Stimulated activated CD4-positive, alpha-beta T cell treated with anti-CD3 and anti-CD28 coated beads, Interleukin-15, amount 100 ng/mL, for 1 hour (primary cell): ENCODE measurements around the gene SLC28A3.

ENCODE experiments used
- DNase-seq, 2 donors: peaks; one replicate each; pipeline ENCODE4 v3.0.0-alpha.2; 2020; ENCODE audit warnings: low read depth in 1 of 2, low spot score in 1 of 2

The SLC28A3 gene

DNA sequence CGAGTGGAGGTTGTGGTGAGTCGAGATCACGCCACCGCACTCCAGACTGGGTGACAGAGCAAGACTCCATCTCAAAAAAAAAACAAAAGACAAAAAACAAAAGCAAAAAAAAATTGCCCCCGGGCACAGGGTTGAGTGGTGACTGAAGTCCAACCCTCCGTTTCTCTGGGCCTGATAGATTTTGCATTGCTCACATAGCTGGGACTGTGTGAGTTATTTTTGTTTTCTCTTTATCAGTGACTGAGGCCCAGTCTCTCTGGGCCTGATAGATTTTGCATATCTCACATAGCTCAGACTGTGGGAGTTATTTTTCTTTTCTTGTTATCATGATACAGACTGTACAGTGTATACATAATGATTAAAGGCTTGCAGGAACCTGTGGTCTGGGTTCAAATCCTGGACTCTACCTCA, 2.6 kb upstream of the SLC28A3 start:
- DNase-seq = no peak

DNA sequence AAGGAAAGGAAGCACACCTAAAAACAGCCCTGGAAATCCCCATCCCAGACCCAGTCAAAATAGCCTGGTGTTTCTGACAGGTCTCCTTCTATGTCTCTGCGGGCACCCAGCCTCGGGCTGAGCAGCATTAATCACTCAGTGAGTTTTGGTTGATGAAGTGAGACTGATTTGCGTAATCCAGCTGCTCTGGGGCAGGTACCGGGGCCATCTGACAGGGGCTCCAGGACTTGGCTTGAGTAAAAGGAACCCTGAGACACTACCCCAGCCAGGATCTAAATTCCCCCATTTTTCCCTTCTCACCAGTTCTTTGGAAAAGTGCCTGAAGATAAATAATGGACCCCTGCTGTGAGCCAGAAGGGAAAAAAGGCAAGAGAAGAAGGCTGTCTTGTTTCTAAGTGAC, 596 bp downstream of the SLC28A3 start:
- no peak for DNase-seq

DNA sequence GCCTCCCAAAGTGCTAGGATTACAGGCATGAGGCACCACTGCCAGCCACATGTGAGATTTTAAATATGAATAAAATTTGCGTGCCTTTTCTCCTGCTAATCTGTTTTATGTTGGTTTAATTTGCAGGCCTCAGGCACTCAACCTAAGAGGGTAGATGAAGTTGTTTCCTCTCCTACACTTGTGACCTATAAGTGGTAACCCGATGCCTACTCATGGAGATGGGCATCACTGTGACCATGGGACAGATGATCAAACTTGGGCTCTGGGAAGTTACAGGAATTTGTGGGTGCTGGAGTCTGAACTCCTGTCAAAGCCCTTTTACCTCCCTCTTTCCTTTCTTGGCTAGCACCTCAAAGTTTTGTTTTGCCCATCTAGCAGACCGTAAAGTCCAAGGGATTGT, 1.1 kb downstream of the SLC28A3 start:
- DNase-seq = no peak

DNA sequence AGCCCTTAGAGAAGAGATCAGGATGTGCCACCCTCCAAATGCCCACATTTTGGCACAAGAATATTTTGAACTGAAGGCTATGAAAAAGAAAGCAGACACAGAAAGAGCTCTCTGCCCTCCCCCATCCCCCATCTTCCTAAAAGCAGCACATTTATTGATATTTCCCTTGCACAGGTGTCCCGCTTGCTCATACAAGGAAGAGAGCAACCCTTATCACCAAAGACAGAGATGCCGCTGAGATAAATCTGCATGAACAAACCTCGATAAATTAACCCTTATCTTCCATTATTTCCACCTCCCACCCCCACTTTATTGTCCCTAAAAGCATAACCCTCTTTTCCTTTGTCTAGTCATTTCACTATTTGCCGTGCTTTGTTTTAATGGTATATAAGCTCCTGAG, 1.8 kb downstream of the SLC28A3 start:
- no peak for DNase-seq

DNA sequence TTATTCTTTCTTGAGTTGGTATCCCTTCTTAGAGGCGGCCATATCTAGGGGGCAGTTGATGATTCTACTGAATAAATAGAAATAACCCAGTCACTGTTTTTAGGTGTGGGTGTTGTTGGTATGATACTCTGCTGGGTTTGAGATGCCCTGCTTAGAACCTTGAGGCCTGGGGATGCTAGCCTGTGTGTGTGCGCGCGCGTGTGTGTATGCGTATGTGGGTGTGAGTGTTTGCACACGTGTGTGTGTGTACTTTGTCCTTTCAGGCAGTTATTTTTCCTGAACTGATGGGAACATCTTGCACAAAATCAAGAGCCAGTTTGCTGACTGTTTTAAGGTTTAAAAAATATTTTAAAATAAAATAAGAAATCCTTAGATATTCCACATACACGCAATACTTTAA, 3.3 kb downstream of the SLC28A3 start:
- no peak for DNase-seq

DNA sequence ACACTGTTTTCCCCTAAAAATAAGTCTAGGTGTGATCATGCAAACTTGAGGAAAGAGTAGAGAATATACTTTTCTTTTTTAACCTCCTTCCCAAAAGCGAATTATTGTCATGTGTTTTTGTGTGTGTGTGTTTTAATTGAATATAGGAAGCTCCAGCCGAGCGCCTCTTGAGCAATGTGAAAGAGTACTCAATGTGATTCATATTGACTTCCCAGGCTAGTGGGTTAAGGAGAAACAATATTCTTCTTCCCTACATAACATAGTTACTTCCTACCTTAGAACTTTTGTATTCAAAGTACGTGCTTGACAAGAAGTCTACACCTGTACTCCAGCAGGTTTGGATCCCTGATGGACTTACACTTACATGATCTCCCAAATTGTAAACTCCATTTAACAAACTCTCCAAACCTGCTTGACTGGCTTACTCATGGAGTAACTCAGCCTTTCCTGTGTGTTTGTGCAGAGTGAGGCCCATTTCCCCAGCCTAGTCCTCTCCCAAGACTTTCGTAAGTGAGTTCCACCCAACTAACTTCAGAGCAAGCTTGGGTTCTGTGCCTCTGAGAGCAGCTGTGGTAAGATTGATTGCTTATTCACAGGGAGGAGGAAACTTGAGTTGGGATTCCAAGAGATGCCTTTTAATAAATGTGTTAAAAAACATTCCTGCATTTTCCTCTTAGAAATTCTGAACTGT, 9.3 kb downstream of the SLC28A3 start:
- DNase-seq = no peak

DNA sequence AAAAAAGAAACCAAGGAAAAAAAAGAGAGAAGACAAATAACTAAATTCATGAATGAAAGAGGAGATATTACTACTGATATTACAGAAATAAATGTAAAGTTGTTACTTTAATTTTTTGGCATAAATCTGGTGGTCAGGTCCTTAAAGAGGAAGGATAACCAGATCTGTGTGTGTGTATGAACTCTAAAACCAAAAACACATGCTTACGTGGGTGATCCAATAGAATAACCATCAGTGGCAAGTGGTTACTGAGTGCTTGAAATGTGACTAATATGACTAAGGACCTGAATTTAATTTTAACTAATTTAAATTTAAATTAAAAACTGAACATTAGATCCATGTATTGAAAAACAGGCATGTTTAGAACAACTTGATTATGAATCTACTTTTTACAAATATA, 10.3 kb downstream of the SLC28A3 start:
- DNase-seq = no peak

DNA sequence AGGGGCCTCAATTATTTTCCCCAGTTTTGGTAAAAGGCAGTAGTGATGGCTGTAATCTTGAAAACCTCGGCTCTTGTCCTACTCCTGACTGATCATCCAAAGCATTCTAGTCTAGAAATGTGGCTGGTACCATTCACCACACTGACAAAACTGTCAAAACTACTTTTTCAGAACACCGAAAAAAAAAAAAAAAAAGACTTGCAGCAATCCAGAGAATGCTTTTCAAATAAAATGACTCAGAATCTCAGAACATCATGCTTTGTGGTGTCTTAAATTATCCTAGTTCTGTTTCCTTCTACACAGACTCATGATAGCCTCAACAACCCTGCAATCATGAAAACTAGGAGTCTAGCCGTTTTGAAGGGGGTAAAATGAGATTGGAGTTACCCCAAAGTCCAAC, 13.4 kb downstream of the SLC28A3 start:
- no peak for DNase-seq

DNA sequence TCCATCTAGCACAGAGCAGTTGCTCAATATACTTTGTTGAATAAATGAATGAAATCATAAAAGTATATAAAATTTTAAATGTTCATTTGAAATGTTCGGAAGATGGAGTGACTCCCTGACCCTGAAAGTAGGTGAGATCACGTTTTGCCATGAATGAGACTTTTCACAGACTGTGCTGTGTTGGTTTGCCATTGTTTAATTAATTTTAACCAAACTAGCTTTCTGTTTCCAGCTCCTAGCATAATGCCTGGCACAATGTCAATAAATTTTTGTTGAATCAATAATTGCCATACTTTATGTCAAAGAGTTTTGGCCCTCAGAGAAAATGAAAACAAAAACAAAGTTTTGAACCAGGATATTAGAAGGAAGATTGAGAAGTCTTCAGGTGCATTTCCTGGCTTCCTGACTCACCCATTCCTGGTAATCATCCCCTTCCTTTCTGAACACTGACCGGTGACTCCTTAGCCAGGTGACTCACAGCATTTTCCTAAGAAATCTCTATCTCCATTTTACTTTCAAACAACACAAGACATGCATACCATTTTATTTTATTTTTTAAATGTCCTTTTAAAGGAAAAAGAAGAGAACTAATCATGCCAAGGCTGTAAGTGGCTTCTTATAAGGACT, 15.1 kb downstream of the SLC28A3 start:
- no peak for DNase-seq

DNA sequence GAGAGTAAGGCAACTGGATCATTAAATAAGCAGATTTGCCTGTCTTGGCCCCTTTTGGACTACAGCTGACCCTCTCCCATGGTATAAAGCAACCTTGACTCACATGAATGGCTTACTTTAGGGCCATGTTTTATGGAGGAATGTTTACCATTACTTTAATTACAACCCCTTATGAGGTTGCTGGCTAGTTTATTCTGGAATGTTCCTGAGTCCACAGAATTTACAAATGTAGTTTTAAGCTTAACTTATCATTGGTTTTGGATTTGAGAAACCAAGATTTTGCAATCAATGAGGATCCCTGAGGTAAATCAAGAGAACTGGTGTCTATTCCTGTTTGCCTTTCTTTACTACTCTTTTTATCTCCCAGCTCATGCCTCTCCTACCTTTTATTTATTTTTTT, 15.7 kb downstream of the SLC28A3 start:
- no peak for DNase-seq

DNA sequence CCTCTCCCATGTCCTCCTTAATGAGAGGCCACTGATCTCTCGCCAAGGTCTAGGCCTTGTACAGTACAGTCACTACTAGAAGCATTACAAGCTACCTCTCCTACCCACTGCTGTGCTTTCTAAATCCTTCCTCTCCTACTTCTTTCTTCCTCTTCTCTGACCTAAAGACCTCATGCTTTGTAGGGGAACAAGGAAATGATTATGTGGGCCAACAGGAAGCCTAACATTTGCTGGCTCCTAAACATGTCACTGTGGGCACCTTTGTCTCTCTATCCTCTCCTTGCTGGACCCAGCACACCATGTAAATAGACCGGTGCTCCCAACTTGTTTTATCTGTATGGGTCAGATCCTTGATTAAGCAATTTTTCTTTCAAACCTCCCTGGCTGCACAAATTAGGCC, 16.7 kb downstream of the SLC28A3 start:
- DNase-seq = no peak

DNA sequence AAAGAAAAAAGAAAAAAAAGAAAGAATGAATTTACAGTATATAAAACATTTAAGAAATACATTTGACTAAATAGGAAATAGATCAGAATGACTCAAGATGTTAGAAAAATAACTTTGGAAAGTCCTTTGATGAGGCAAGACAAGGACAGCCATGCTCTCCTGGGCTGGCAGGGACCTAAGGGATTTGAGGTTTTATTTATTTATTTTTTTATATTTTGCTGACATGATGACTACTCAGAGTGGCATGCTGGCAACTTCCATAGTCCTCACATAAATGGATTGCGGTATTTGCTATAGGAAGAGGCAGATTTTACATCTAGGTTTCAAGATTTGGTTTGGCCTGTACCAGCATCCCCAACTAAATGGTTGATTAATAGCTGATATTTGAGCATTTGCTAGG, 17.7 kb downstream of the SLC28A3 start:
- no peak for DNase-seq

DNA sequence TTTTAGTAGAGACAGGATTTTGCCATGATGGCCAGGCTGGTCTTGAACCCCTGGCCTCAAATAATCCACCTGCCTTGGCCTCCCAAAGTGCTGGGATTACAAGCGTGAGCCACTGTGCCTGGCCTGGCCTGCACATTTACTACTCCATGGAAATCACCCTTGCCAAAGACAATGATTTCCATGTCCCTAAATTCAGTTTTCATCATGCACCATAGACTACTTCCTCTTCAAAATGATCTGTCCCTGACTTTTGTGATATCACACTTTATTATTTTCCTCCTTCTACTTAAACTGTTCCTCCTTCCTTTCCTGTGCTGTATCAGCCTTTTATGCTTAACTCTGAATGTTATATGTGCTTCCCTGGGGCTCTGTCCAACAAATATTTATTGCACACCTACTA, 20.3 kb downstream of the SLC28A3 start:
- no peak for DNase-seq

DNA sequence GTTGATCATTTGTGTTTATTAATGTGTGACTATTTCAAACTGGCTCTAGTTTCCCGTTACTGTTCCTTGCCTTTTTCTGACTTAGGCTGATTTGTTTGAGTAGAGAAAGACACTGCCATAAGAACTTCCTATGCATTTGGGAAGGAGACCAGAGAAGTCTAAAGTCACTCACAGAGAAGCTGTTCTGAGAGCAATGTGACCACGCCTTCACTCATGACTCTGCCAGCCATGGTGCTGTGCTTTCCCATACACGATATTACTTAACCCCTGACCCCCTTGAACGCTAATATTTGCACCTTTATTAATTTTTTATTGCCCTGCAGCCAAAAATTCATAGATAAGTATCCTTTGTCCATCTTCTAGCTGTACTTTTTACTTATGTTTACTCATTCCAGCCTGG, 20.9 kb downstream of the SLC28A3 start:
- no peak for DNase-seq

DNA sequence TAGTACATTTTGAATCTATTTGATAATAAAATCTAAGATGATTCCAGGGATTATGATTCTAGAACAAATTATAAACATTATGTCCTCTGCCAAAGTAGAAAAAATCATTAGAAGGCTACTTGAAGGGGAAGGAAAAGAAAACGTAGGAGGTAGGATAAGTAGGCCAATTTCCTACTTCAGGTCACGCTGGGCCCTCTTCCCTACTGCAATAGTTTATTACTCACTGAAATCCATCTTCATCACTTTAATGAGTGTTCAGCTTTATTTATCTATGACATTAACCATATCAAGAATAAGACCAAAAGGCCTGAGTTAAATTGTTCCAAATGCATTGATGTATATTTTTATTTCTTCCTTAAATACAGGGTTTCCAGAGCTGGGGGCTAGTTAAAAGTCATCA, 21.6 kb downstream of the SLC28A3 start:
- DNase-seq = no peak

DNA sequence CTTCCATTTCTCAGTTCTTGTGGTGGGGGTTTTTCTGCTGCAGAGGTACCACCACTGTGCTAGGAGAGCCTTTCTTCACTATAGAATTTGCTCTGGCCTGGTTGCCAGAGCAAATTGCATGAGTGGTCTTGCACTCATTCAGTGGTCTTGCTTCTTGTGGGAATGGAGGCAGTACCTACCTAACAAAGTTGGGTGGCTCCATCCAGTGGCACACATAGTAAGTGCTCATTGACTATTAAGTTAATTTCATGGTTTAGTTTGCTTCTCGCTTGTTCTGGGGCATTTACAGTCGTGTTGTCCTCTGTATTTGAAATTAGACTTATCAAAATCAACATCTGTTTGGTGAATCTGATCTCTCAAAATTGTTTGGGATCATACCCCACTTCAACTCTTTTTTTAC, 23.0 kb downstream of the SLC28A3 start:
- no peak for DNase-seq

DNA sequence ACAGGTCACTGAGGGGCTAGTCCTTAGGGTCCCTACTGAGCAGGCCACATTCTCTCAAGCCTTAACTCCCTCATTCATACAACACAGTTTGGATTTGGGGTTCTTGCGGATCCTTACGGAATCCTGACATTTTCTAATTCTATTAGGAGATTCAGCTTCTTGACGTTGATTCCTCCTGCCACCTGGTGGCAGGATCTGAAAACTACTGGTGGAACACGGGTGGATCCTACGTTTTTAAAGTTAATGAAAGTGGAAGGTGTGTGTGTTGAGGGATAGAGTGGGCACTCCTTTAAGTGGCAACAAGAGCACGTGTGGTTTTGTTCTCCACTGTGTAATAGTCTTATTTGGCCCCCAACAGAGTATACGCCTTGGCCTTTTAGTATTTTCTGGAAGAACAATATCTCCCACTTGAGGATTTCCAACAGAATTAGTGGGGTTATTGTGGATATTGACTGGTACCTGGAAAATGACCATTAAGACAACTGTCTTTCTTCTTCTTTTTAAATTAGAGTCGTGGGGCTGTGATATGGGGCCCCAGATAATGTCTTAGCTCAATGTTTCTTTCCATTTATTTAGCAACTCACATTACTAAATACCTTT, 25.2 kb downstream of the SLC28A3 start:
- peak; percentile 13 to 29 for DNase-seq

DNA sequence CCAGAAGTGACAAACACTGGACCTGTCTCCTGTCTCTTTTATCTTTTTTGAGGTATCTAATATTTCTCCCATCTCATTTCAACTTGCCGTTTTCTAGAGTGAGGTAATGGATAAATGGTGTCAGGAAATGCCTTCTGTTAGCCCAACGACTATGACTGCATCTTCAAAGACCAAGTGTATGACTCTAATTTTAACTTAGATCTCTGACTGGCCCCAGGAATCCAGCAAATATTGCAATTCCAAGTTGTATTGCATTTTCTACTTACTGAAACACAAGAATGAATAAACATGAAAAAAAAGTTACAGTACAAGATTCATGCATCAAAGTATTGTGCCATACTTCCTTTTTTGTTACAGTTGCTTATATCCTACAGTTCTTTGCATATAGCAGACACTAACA, 26.3 kb downstream of the SLC28A3 start:
- DNase-seq = no peak

DNA sequence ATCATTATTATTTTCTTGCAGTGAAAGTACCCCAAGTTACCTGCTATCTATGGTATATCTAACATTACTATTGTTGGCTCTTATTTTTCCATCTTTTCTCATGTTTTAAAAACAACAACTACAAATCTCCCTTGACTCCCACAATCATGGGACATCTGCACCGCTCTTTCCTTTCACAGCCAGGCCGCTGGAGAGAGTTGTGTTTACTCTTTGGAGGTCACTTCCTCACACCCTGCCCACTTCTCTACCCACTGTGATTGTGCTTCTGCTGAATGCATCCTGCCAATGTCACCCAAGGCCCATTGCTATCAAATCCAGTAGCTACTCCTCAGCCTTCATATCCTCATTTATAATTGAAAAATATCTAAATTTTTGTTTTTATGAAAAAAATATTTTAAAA, 29.7 kb downstream of the SLC28A3 start:
- DNase-seq = no peak

DNA sequence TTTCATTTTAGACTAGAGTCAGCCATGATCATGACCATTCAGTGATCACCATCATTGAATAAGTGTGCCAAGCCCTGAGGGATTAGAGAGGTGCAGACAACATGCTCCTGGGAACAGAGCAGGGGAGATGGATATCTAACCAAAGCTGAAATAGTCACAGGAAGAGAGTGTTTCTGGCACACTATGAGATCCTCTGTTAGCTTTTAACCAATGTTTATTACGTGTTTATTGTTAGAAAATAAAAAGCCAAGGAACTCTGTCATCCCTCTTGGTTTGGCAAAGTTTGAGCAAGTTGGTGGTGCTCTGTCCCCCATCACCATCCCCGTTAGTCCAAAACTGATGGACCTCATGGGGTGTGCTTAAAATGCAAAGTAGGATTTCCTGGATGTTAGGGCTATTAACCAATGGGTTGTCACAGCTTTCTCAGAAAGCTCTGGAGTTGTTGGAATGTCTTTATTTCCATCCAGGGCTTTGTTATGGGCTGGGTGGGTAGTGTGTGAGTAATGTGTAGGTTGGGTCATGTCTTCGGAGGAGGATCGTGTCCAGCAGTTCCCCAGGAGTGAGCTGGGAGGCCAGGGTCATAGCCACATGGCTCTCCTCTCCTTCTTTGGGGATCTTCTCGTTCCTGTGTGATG, 34.9 kb downstream of the SLC28A3 start:
- no peak for DNase-seq

DNA sequence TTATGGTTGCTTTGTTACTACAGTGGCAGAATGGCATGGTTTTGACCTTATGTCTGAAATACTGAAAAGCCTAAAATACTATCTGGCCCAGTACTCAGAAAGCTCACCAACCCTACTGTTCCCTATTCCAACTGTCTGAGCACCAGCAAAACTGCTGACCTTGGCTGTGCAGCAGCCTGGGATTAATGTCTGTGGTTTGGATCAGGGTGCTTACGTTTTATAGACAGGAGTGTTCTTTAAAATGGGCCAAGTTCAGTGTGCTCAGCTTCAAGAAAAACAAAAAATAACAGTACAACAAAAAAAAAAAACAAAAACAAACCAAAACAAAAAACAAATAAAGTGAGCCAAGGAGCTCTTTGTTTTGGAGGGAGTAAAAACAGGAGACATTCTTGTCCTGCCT, 36.4 kb downstream of the SLC28A3 start:
- no peak for DNase-seq

DNA sequence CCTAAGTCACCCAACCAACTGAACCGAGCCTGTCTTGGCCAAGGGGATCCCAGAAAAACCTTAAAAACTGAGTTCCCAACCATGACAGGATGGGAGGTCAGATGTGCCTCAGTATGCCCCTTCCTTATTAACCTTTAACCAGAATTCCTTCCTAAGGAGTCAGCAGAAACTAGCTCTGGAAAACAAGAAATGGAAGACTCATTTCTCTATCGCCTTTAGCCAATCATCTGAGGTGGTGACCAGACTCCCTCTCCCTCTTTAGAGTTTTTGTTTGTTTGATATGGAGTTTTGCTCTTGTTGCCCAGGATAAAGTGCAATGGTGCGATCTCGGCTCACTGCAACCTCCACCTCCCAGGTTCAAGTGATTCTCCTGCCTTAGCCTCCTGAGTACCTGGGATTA, 37.5 kb downstream of the SLC28A3 start:
- no peak for DNase-seq
